Measurements from ENCODE around the gene CPLX3. TPM values are rescaled to one million over a fixed set of nuclear protein-coding genes. Genes with fewer than 3 reads are reported as not detected.

CPLX3 gene
- total RNA-seq, 1 donor from 2014 or later = 0.29 TPM

GRCh38 chr15:74815961-74816360, 10.5 kb upstream of the CPLX3 start:
- no peak overlapping the region for H3K27ac Mint-ChIP-seq
- H3K4me1 Mint-ChIP-seq (ENCODE audit: low read depth) = peaks cover 16% of the 10 kb centered on the region
- no peaks in the 10 kb centered on the region for H3K36me3 Mint-ChIP-seq (ENCODE audit: low read depth)
- no peaks in the 10 kb centered on the region for H3K9me3 Mint-ChIP-seq
- peaks cover 3% of the 10 kb centered on the region for H3K27me3 Mint-ChIP-seq (ENCODE audit: insufficient read depth)
- H3K4me3 Mint-ChIP-seq = no peak overlapping the region
- intact Hi-C loops (cut with micrococcal nuclease) = no loop called here
- DNase-seq (ENCODE audit: low spot score) = no peak

GRCh38 chr15:74816624-74817369, 9.6 kb upstream of the CPLX3 start:
- Mint-ChIP-seq H3K27ac (no peak overlapping the region), H3K4me1 (ENCODE audit: low read depth) (peaks cover 16% of the 10 kb centered on the region), H3K4me3 (no peak overlapping the region), H3K9me3 (no peaks in the 10 kb centered on the region), H3K36me3 (ENCODE audit: low read depth) (no peaks in the 10 kb centered on the region), H3K27me3 (ENCODE audit: insufficient read depth) (peaks cover 3% of the 10 kb centered on the region)
- DNase-seq (ENCODE audit: low spot score) = no peak
- intact Hi-C loops (cut with micrococcal nuclease) = no loop called here

- Mint-ChIP-seq H3K27ac (no peak overlapping the region), H3K4me3 (no peak overlapping the region), H3K36me3 (ENCODE audit: low read depth) (no peaks in the 10 kb centered on the region), H3K9me3 (no peaks in the 10 kb centered on the region), H3K27me3 (ENCODE audit: insufficient read depth) (peaks cover 3% of the 10 kb centered on the region), H3K4me1 (ENCODE audit: low read depth) (peaks cover 16% of the 10 kb centered on the region)
- intact Hi-C loops (cut with micrococcal nuclease) = no loop called here
- DNase-seq (ENCODE audit: low spot score) = no peak
Measured at GRCh38 chr15:74817370-74817737, 9.1 kb upstream of the CPLX3 start.

GRCh38 chr15:74820056-74820455, 6.4 kb upstream of the CPLX3 start:
- Mint-ChIP-seq H3K27ac (no peak overlapping the region), H3K4me3 (no peak overlapping the region), H3K9me3 (no peaks in the 10 kb centered on the region), H3K27me3 (ENCODE audit: insufficient read depth) (peaks cover 1% of the 10 kb centered on the region), H3K36me3 (ENCODE audit: low read depth) (no peaks in the 10 kb centered on the region), H3K4me1 (ENCODE audit: low read depth) (peaks cover 16% of the 10 kb centered on the region)
- no peak for DNase-seq (ENCODE audit: low spot score)
- intact Hi-C loops (cut with micrococcal nuclease) = no loop called here

- H3K4me1 Mint-ChIP-seq (ENCODE audit: low read depth) = peaks cover 11% of the 10 kb centered on the region
- intact Hi-C loops (cut with micrococcal nuclease) = no loop called here
Measured at GRCh38 chr15:74821091-74821789, 5.2 kb upstream of the CPLX3 start.

GRCh38 chr15:74821790-74822158, 4.7 kb upstream of the CPLX3 start:
- intact Hi-C loops (cut with micrococcal nuclease) = no loop called here
- no peak overlapping the region for H3K4me3 Mint-ChIP-seq
- H3K27me3 Mint-ChIP-seq (ENCODE audit: insufficient read depth) = peaks cover 4% of the 10 kb centered on the region
- H3K9me3 Mint-ChIP-seq = no peaks in the 10 kb centered on the region
- no peak for DNase-seq (ENCODE audit: low spot score)
- no peaks in the 10 kb centered on the region for H3K36me3 Mint-ChIP-seq (ENCODE audit: low read depth)
- H3K27ac Mint-ChIP-seq = no peak overlapping the region
- peaks cover 11% of the 10 kb centered on the region for H3K4me1 Mint-ChIP-seq (ENCODE audit: low read depth)

More at GRCh38 chr15:74821091-74821789, 5.2 kb upstream of the CPLX3 start:
- no peak overlapping the region for H3K27ac Mint-ChIP-seq
- no peaks in the 10 kb centered on the region for H3K9me3 Mint-ChIP-seq
- DNase-seq (ENCODE audit: low spot score) = no peak
- no peak overlapping the region for H3K4me3 Mint-ChIP-seq
- no peaks in the 10 kb centered on the region for H3K36me3 Mint-ChIP-seq (ENCODE audit: low read depth)
- H3K27me3 Mint-ChIP-seq (ENCODE audit: insufficient read depth) = peaks cover 4% of the 10 kb centered on the region

GRCh38 chr15:74822233-74822632, 4.2 kb upstream of the CPLX3 start:
- intact Hi-C loops (cut with micrococcal nuclease) = no loop called here
- peaks cover 11% of the 10 kb centered on the region for H3K4me1 Mint-ChIP-seq (ENCODE audit: low read depth)
- H3K4me3 Mint-ChIP-seq = no peak overlapping the region
- peaks cover 8% of the 10 kb centered on the region for H3K27me3 Mint-ChIP-seq (ENCODE audit: insufficient read depth)
- no peak for DNase-seq (ENCODE audit: low spot score)
- H3K27ac Mint-ChIP-seq = no peak overlapping the region
- no peaks in the 10 kb centered on the region for H3K9me3 Mint-ChIP-seq
- H3K36me3 Mint-ChIP-seq (ENCODE audit: low read depth) = no peaks in the 10 kb centered on the region

- Mint-ChIP-seq H3K36me3 (ENCODE audit: low read depth) (no peaks in the 10 kb centered on the region), H3K4me1 (ENCODE audit: low read depth) (peaks cover 10% of the 10 kb centered on the region), H3K27ac (no peak overlapping the region), H3K27me3 (ENCODE audit: insufficient read depth) (peaks cover 14% of the 10 kb centered on the region), H3K9me3 (no peaks in the 10 kb centered on the region), H3K4me3 (no peak overlapping the region)
- intact Hi-C loops (cut with micrococcal nuclease) = no loop called here
- no peak for DNase-seq (ENCODE audit: low spot score)
Measured at GRCh38 chr15:74823324-74823723, 3.1 kb upstream of the CPLX3 start.

GRCh38 chr15:74824976-74825375, 1.5 kb upstream of the CPLX3 start:
- intact Hi-C loops (cut with micrococcal nuclease) = no loop called here
- H3K27me3 Mint-ChIP-seq (ENCODE audit: insufficient read depth) = peaks cover 14% of the 10 kb centered on the region
- no peak overlapping the region for H3K4me3 Mint-ChIP-seq
- H3K9me3 Mint-ChIP-seq = no peaks in the 10 kb centered on the region
- H3K4me1 Mint-ChIP-seq (ENCODE audit: low read depth) = no peaks in the 10 kb centered on the region
- no peak overlapping the region for H3K27ac Mint-ChIP-seq
- DNase-seq (ENCODE audit: low spot score) = no peak
- no peaks in the 10 kb centered on the region for H3K36me3 Mint-ChIP-seq (ENCODE audit: low read depth)

- H3K27me3 Mint-ChIP-seq (ENCODE audit: insufficient read depth) = peaks cover 14% of the 10 kb centered on the region
- H3K27ac Mint-ChIP-seq = no peak overlapping the region
- H3K4me1 Mint-ChIP-seq (ENCODE audit: low read depth) = no peaks in the 10 kb centered on the region
- H3K4me3 Mint-ChIP-seq = no peak overlapping the region
- no peaks in the 10 kb centered on the region for H3K36me3 Mint-ChIP-seq (ENCODE audit: low read depth)
- intact Hi-C loops (cut with micrococcal nuclease) = loop anchor here (1.0 kb wide), 1 partner anchor 17 kb away; the partner anchor contains the start of gene ULK3
- H3K9me3 Mint-ChIP-seq = no peaks in the 10 kb centered on the region
- no peak for DNase-seq (ENCODE audit: low spot score)
Measured at GRCh38 chr15:74825866-74826265, 561 bp upstream of the CPLX3 start.

- Mint-ChIP-seq H3K27me3 (ENCODE audit: insufficient read depth) (peaks cover 14% of the 10 kb centered on the region), H3K27ac (no peak overlapping the region), H3K36me3 (ENCODE audit: low read depth) (no peaks in the 10 kb centered on the region), H3K9me3 (no peaks in the 10 kb centered on the region), H3K4me1 (ENCODE audit: low read depth) (no peaks in the 10 kb centered on the region), H3K4me3 (no peak overlapping the region)
- DNase-seq (ENCODE audit: low spot score) = no peak
- intact Hi-C loops (cut with micrococcal nuclease) = loop anchor here (1.0 kb wide), 1 partner anchor 16 kb away; the partner anchor contains the start of gene ULK3
Measured at GRCh38 chr15:74826921-74827320, 494 bp downstream of the CPLX3 start.

GRCh38 chr15:74827614-74828013, 1.2 kb downstream of the CPLX3 start:
- intact Hi-C loops (cut with micrococcal nuclease) = no loop called here
- H3K9me3 Mint-ChIP-seq = no peaks in the 10 kb centered on the region
- DNase-seq (ENCODE audit: low spot score) = no peak
- no peak overlapping the region for H3K4me3 Mint-ChIP-seq
- H3K27ac Mint-ChIP-seq = no peak overlapping the region
- no peaks in the 10 kb centered on the region for H3K36me3 Mint-ChIP-seq (ENCODE audit: low read depth)
- H3K4me1 Mint-ChIP-seq (ENCODE audit: low read depth) = no peaks in the 10 kb centered on the region
- H3K27me3 Mint-ChIP-seq (ENCODE audit: insufficient read depth) = peaks cover 14% of the 10 kb centered on the region

GRCh38 chr15:74828835-74829234, 2.4 kb downstream of the CPLX3 start:
- no peaks in the 10 kb centered on the region for H3K9me3 Mint-ChIP-seq
- no peak for DNase-seq (ENCODE audit: low spot score)
- intact Hi-C loops (cut with micrococcal nuclease) = no loop called here
- H3K27ac Mint-ChIP-seq = no peak overlapping the region
- no peak overlapping the region for H3K4me3 Mint-ChIP-seq
- no peaks in the 10 kb centered on the region for H3K36me3 Mint-ChIP-seq (ENCODE audit: low read depth)
- H3K27me3 Mint-ChIP-seq (ENCODE audit: insufficient read depth) = peaks cover 12% of the 10 kb centered on the region
- H3K4me1 Mint-ChIP-seq (ENCODE audit: low read depth) = no peaks in the 10 kb centered on the region
